Activated T-helper 2 cell treated with anti-CD3 and anti-CD28 coated beads, Interferon-gamma antibody, Interleukin-2, Interleukin-4, amounts not matched to agents 10 μg/mL and 5 μg/mL and 100 μg/mL, durations not matched to agents 14 hours and 24 hours and 36 hours (primary cell): ENCODE results near the gene LGR4. TPM values are rescaled to one million over a fixed set of nuclear protein-coding genes. Genes with fewer than 3 reads are reported as not detected.
A peak's percentile ranks its signal among the peaks of the same experiment; 100 is the strongest.
"Not testable (repeated sequence)": the region's sequence is repeated elsewhere in the genome, so short reads cannot be mapped to it uniquely, and the experiment has no call there.

ENCODE experiments used
- DNase-seq: peaks from one replicate; pipeline ENCODE4 v3.0.0; 2021; ENCODE audit warnings: low spot score
- H3K27ac Mint-ChIP-seq: one replicate; pipeline ENCODE4 v1.8.0; 2021; ENCODE audit warnings: mixed read lengths
- H3K27me3 Mint-ChIP-seq: one replicate; pipeline ENCODE4 v1.8.0; 2021; ENCODE audit warnings: low read depth, mixed read lengths
- H3K36me3 Mint-ChIP-seq: one replicate; pipeline ENCODE4 v1.8.0; 2021; ENCODE audit warnings: low read depth, mixed read lengths
- H3K4me1 Mint-ChIP-seq: one replicate; pipeline ENCODE4 v1.8.0; 2021; ENCODE audit warnings: low read depth, mixed read lengths
- H3K4me3 Mint-ChIP-seq: one replicate; pipeline ENCODE4 v1.8.0; 2021; ENCODE audit warnings: low read depth, mild to moderate bottlenecking, moderate library complexity, mixed read lengths
- H3K9me3 Mint-ChIP-seq: one replicate; pipeline ENCODE4 v1.8.0; 2021; ENCODE audit warnings: mixed read lengths
- intact Hi-C: fragments of 100-400 bp; cut with micrococcal nuclease; formaldehyde crosslinking; loops from one replicate; pipeline ENCODE4 v1.15.1; 2023
- total RNA-seq: library from RNA; stranded (reverse); gene quantifications from 2 replicates; pipeline ENCODE4 v1.2.3, GENCODE V29; 2022

The LGR4 gene, protein sequence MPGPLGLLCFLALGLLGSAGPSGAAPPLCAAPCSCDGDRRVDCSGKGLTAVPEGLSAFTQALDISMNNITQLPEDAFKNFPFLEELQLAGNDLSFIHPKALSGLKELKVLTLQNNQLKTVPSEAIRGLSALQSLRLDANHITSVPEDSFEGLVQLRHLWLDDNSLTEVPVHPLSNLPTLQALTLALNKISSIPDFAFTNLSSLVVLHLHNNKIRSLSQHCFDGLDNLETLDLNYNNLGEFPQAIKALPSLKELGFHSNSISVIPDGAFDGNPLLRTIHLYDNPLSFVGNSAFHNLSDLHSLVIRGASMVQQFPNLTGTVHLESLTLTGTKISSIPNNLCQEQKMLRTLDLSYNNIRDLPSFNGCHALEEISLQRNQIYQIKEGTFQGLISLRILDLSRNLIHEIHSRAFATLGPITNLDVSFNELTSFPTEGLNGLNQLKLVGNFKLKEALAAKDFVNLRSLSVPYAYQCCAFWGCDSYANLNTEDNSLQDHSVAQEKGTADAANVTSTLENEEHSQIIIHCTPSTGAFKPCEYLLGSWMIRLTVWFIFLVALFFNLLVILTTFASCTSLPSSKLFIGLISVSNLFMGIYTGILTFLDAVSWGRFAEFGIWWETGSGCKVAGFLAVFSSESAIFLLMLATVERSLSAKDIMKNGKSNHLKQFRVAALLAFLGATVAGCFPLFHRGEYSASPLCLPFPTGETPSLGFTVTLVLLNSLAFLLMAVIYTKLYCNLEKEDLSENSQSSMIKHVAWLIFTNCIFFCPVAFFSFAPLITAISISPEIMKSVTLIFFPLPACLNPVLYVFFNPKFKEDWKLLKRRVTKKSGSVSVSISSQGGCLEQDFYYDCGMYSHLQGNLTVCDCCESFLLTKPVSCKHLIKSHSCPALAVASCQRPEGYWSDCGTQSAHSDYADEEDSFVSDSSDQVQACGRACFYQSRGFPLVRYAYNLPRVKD
- 0.05 and 0.14 TPM in 2 replicates for total RNA-seq

DNA sequence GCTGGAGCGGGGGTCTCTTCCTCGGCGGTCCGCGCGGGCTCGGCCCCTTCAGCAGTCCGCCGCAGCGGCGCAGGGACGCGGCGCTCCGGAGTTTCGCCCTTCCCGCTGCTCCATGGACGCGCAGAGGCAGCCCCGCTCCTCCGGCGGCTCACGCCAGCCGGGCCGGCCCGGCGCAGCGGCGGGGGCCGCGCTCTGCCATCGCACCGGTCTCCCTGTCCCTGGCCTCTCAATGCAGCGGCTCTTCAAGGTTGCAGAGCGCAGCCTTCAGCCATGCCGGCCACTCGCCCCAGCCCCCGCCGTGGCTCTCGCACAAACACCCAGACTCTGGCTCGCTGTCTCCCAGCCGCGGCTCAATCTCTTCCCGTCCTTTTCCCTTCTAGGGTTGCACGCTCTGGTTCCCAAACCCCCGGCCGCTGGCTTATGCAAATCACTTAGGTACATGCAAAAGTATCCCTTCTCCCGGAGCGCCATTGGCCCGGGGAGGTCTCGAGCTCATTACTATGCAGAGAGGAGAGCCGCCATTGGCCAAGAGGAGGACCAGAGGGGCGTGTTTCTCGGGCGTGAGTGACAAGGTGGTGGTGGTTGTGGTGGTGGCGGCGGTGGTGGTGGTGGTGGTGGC lies at the start of gene LGR4:
Gene LGR4, minus strand, starts transcription at position 393 of the 619 bp plus-strand sequence. CDS start 488 bp downstream, outside the sequence.
- Mint-ChIP-seq H3K27me3 (peaks cover 70% of the 10 kb centered on the region), H3K27ac (no peak within 1 kb of the TSS), H3K4me1 (peaks cover 4% of the 10 kb centered on the region), H3K4me3 (peak within 1 kb of the TSS; percentile 90), H3K36me3 (no peaks in the 10 kb centered on the region), H3K9me3 (no peaks in the 10 kb centered on the region)
- intact Hi-C loops, result loop anchor here (5.0 kb wide), 2 partner anchors 85 to 110 kb away; partner anchors contain the start of gene CCDC34
- peak; percentile 26 for DNase-seq

DNA sequence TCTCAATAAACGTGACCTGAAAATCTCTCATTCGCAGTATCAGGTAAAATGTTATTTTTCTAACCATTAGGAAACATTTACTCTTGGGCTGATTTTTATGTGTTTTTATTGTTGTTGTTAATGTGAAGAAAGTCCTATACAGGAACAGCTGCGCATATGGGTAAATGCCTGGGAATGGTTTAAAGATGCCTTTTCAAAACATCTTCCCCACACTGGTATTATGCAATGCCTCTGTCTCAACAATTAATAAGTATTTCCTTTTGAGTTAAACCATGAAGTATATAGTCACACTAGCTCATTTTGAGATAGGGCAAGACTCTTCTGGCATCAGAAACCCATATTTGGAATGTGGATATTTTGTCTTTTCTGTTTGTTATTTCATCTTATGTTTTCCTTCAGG lies 47.6 kb upstream of the LGR4 start:
- Mint-ChIP-seq H3K27ac (no peak overlapping the region), H3K4me3 (no peak overlapping the region), H3K36me3 (no peaks in the 10 kb centered on the region), H3K9me3 (no peaks in the 10 kb centered on the region), H3K27me3 (no peaks in the 10 kb centered on the region), H3K4me1 (no peaks in the 10 kb centered on the region)
- no peak for DNase-seq
- intact Hi-C loops, result no loop called here

DNA sequence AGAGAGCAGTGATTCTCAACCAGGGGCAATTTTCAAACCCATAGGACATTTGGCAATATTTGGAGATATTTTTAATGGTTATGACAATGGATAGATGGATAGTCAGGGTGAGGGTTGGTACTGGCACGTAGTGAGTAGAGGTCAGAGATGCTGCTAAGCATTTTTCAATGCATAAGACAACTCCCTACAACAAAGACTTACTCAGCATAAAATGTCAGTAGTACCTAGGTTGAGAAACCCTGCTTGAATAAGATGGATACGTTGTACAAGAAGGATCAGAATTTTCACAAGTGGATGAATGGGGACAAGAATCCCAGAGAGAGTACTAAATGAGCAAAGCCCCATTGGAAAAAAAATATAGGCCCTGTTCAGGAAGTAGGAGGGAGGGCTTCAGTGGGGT lies 45.9 kb upstream of the LGR4 start:
- Mint-ChIP-seq H3K4me3 (no peak overlapping the region), H3K9me3 (no peaks in the 10 kb centered on the region), H3K27ac (no peak overlapping the region), H3K27me3 (no peaks in the 10 kb centered on the region), H3K36me3 (no peaks in the 10 kb centered on the region), H3K4me1 (no peaks in the 10 kb centered on the region)
- no peak for DNase-seq
- intact Hi-C loops, result no loop called here

DNA sequence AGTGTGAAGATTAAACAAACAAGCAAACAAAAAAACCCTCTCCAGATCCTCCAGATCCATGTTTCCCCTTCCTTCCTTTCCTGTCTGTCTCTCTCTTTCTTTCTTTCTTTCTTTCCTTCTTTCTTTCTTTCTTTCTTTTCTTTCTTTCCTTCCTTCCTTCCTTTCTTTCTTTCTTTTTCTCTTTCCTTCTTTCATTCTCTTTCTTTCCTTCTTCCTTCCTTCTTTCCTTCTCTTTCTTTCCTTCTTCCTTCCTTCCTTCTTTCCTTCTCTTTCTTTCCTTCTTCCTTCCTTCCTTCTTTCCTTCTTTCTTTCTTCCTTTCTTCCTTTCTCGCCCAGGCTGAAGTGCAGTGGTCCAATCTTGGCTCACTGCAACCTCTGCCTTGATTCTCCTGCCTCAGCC lies 44.9 kb upstream of the LGR4 start:
- H3K4me1 Mint-ChIP-seq, H3K36me3 Mint-ChIP-seq, H3K9me3 Mint-ChIP-seq, H3K27ac Mint-ChIP-seq, intact Hi-C loops, H3K4me3 Mint-ChIP-seq, DNase-seq, H3K27me3 Mint-ChIP-seq: not testable (repeated sequence)

DNA sequence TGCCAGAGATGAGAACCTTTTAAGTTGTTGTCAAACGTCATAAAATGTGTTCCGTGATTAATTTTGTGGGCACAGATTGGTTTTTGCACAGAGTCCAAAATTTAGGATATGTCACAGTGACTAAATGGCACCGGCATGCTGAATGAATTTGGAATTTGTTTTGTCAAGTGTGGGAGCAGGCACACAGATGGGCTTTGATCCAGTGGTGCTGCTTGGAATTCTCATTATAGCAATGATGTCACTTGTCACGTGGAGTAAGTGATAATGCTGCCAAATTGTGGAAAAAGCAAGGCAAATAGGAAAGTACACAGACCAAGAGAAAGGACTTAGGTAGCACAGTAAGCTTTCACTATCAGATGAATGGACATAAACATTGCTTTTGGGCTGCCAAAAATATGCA lies 42.0 kb upstream of the LGR4 start:
- intact Hi-C loops, result no loop called here
- Mint-ChIP-seq H3K9me3 (no peaks in the 10 kb centered on the region), H3K27me3 (no peaks in the 10 kb centered on the region), H3K4me1 (no peaks in the 10 kb centered on the region), H3K4me3 (no peak overlapping the region), H3K36me3 (no peaks in the 10 kb centered on the region), H3K27ac (no peak overlapping the region)
- DNase-seq, result no peak

DNA sequence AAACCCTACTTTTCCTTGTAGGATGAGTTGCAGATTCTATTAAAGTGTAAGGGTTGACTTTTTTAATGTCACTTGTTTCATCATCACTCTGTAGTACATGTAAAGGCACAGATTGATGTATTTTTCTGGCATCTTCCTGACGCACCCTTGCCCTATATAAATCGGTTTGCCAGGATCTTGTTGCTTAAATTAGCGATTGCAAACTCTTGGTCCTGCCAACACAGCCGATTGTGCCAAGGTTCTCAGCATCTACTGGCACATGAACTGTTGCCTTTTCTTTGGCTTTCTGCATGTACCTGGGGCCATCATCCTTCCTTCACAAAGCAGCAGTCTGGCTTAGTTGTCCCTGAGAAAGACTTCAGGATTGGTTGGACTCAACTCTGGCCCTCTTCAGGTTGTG lies 41.5 kb upstream of the LGR4 start:
- Mint-ChIP-seq H3K27ac (no peak overlapping the region), H3K4me1 (no peaks in the 10 kb centered on the region), H3K36me3 (no peaks in the 10 kb centered on the region), H3K9me3 (no peaks in the 10 kb centered on the region), H3K27me3 (no peaks in the 10 kb centered on the region), H3K4me3 (no peak overlapping the region)
- DNase-seq, result no peak
- intact Hi-C loops, result no loop called here

DNA sequence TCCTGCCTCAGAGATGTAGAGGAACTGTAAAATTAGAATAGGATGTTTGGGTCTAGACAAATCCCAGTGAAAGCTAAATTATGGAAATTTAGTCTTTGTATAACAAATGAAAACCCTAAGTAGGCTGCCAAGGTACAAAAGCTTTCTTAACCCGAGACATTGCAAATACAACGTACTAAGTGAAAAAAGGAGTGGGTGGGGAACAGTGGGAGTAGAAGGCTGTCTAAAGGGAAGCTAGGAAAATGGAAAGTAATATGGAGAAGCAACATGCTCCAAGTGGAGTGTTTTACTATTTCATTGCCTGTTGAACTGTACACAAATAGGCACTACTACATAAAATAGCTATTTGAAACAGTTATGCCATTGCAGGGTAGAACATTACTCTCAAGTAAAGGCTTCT lies 40.8 kb upstream of the LGR4 start:
- Mint-ChIP-seq H3K9me3 (no peaks in the 10 kb centered on the region), H3K27ac (no peak overlapping the region), H3K4me3 (no peak overlapping the region), H3K4me1 (peaks cover 3% of the 10 kb centered on the region), H3K36me3 (no peaks in the 10 kb centered on the region), H3K27me3 (no peaks in the 10 kb centered on the region)
- intact Hi-C loops, result no loop called here
- no peak for DNase-seq

DNA sequence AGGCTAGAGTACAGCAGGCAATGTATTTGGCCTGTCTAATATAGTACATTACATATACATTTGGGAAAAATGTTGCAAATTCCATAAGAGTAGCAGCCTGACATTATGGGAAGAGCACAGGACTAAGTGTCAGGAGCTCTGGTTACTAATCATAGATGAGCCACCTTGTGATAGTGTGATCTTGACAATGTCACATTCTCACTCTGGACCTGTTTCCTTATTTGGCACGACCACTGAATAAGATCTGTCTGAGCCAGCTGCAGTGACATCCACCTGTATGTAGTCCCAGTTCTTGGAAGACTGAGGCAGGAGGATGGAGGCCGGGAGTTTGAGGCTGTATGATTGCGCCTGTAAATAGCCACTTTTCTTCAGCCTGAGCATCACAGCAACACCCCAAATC lies 39.6 kb upstream of the LGR4 start:
- intact Hi-C loops, result no loop called here
- Mint-ChIP-seq H3K36me3 (peaks cover 4% of the 10 kb centered on the region), H3K9me3 (no peaks in the 10 kb centered on the region), H3K4me3 (no peak overlapping the region), H3K27ac (no peak overlapping the region), H3K27me3 (no peaks in the 10 kb centered on the region), H3K4me1 (peaks cover 11% of the 10 kb centered on the region)
- DNase-seq, result no peak

DNA sequence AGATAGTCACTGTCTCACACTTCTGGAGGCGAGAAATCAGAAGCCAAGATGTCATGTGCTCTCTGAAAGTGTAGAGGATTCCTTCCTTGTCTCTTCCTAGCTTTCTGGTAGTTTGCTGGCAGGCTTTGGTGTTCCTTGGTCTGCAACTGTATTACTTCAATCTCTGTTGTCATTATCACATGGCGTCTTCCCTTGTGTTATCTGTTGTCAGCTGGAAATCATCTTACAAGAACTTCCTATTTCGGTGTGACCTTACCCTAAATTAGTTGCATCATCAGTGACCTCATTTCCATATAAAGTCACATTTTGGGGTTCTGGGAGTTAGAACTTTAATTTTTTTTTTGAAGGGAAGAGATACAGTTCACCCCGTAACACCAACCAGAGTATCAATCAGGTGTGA lies 37.3 kb upstream of the LGR4 start:
- no peaks in the 10 kb centered on the region for H3K27me3 Mint-ChIP-seq

DNA sequence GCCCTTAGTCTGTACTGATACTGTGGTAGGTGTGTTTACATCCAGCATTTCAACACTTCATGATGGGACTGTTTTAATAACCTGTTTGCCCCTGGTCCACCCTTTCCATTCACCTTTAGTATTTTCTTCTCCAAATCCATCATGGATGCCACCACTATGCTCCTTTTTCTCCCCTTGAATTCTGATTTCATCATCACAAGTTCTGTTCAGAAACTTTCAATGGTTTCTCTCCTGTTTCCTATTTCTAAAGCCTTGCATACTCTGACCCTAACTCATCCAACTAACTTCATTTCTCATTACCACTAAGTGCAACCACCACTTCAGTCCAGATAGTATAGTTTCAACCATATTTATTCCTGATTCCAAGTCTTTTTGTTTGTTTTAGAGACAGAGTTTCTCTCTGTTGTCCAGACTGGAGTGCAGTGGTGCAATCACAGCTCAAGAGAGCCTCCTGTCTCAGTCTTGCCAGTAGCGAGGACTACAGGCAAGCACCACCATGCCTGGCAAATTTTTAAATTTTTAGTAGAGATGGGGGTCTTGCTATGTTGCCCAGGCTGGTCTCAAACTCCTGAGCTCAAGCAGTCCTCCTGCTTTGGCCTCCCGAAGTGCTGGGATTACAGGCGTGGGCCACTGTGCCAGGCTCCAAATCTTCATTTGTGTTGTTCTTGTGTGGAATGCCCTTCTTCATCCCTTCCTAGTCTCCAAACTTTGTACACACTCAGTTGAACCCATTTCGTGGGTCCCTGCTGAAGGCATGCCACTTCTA lies 35.1 kb upstream of the LGR4 start:
- no peaks in the 10 kb centered on the region for H3K27me3 Mint-ChIP-seq
- peak overlapping the region; percentile 99 for H3K4me3 Mint-ChIP-seq
- peak overlapping the region; percentile 99 for H3K27ac Mint-ChIP-seq
- peaks cover 26% of the 10 kb centered on the region for H3K4me1 Mint-ChIP-seq
- intact Hi-C loops, result no loop called here
- H3K9me3 Mint-ChIP-seq, result no peaks in the 10 kb centered on the region
- H3K36me3 Mint-ChIP-seq, result peaks cover 9% of the 10 kb centered on the region
- DNase-seq, result no peak

More for the DNA sequence above, 37.3 kb upstream of the LGR4 start:
- no peak for DNase-seq
- H3K4me3 Mint-ChIP-seq, result no peak overlapping the region
- peaks cover 20% of the 10 kb centered on the region for H3K4me1 Mint-ChIP-seq
- no peak overlapping the region for H3K27ac Mint-ChIP-seq
- H3K9me3 Mint-ChIP-seq, result no peaks in the 10 kb centered on the region
- intact Hi-C loops, result no loop called here
- H3K36me3 Mint-ChIP-seq, result peaks cover 4% of the 10 kb centered on the region

DNA sequence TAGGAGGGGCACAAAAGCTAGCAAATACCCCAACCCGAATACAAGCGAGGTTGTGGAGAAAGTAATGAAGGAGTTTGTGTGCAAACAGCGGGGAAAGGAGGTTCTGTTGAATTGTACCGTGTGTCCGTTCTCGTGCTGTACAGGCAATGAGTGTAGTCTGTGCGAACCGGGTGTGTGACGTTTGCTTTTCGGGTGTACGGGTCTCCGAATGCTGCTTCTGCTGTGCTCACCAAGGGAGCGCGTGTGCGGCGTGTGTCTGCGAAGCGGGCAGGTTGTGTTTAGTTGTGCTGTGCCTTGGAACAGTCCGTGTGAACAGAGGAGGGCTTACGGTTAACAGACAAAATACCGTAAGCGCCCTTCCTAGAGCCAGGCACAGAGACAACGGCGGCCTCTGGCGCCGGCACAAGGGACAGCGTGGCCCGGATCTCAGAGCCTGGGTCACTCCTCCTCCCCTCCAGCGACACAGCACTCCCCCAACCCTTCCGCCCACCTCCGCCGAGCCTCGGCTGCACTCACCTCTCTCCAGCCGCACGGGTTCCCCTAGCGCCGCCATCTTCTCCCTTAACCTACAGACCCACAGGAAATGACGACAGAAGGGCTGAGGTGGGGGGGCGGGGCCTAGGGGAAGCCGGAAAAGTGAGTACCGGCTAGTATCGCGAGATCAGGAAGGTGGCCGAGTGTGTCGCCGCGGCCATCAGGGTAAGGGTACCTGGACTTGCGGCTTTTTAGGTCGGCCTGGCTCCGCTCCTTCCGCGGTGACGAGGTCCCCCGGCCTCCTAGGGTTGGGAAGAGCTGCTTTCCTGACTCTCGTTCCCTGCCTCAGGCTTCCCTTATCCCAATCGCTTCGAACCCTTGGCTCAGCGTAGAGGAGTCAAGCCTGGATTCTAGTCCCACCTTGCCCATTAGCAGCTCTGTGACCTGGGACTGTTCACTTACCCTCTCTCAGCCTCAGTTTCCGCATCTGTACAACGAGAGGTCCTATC lies 33.9 kb upstream of the LGR4 start, which contains the start of gene LIN7C:
Gene LIN7C, minus strand, starts transcription at position 570 of the 983 bp plus-strand sequence. Its CDS starts 17 bp downstream, at position 553.
- DNase-seq, result peak; percentile 83
- Mint-ChIP-seq H3K9me3 (no peaks in the 10 kb centered on the region), H3K4me1 (peaks cover 33% of the 10 kb centered on the region), H3K27ac (peak within 1 kb of the TSS; percentile 99), H3K27me3 (no peaks in the 10 kb centered on the region), H3K36me3 (peaks cover 13% of the 10 kb centered on the region), H3K4me3 (peak within 1 kb of the TSS; percentile 99)
- intact Hi-C loops, result loop anchor here (1.0 kb wide), 4 partner anchors 9 to 602 kb away; partner anchors contain the start of genes CCDC34, KIF18A and METTL15
